Hematopoietic multipotent progenitor cell treated with erythropoietin and hydrocortisone succinate and interleukin-3 and kit ligand, for 4 days (in vitro differentiated cells): Measurements from ENCODE around the gene HS6ST2.

ENCODE experiments used
- DNase-seq: peaks from one replicate; pipeline ENCODE4 v3.0.0-alpha.2; 2015

HS6ST2 gene

DNA sequence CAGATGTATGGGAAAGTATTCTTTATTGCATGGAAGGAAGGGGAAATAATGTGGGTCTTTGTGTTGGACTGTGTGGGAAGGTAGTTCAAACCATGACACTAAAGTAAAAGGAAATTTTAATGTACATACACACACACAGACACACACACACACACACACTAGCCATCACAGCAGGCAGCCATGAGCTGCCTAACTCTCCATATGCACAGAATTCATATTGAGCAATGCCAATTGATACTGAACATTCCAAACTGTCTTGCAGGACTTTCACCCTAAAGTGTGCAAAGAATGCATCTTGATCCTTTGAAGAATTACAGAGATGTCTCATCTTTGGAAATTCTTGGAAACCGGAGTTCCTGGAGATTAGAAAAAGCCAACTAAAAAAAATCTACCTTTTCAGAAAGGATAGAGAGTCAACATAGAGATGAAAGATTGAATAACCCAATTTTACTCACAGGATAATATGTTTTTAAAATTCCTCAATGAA lies 349.0 kb downstream of the HS6ST2 start:
- DNase-seq = no peak

DNA sequence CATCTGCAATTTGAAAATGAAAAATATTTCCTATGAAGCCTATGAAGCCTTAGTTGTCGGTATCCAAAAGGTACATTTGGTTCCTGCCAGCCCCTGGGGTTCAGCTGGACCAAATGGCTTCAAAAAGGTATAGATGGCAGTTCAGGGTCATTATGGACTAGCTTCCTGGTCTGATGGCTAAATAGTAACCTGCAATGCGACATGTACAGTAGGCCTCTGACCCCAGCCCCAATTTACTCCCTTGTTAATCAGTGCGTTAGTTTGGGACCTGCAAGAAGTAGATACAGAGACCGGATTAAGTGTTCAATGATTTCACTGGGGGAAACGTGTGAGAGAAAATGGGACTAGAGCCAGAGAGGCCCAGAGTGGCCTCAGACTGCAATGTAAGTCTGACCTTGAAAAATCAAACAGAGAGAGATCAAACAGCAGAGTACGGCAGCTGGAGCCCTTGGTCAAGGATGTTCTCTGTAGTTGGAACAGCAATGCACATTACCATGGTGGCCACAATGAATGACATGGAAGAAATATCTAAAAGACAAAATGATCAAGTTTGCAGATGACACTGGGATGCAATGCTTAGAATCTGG lies 354.6 kb downstream of the HS6ST2 start:
- DNase-seq = no peak

DNA sequence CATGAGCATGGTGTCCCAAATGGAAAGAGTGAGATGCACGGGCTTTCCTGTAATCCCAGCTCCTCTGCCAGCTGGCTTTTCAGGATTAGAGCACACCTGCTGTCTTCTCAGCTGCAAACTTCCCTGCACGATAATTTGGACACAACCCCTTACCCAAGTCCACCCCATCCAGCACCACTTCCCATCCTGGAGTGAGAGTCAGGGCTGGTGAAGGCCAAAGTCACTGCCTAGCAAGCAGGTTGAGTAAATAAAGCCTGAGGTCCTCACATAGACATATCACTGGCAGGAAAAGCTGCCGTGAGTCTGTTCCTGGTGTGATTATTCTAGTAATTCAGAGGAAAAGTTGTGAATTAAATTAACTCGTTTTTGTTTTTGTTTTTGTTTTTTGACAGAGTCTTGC lies 355.7 kb downstream of the HS6ST2 start:
- no peak for DNase-seq

DNA sequence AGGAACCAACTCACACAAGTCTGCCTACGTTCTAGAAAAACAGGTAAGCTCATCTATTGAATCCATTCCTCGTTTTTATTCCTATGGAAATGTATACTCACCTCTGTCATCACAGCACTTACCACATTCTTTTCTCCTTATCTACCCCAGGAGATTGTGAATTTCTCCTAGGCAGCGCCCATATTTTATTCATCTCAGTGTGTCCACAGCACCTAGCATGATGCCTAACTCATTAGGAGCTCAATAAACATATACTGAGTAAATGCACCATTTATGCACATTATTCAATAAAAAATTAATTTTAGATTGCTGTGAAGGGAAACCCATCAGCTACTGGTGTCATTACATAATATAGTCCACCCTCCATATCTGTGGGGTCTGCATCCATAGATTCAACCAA lies 363.4 kb downstream of the HS6ST2 start:
- DNase-seq = no peak

DNA sequence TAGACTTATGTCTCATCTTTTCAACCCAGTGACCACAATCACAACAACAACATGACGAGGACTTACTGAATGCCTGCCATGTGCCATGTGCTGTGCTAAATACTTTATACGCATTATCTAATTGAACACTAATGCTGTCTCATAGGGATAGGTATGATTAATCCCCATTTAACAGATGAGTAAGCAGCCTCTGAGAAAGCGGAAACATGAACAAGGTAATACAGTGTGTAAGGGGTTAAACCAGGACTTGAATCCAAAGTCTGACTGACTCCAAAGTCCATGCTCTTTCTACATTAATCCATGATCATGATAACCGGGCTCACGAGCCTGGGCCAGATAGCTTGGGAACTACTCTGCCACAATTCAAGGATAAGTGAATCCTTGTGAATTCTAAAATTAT lies 364.3 kb downstream of the HS6ST2 start:
- no peak for DNase-seq

DNA sequence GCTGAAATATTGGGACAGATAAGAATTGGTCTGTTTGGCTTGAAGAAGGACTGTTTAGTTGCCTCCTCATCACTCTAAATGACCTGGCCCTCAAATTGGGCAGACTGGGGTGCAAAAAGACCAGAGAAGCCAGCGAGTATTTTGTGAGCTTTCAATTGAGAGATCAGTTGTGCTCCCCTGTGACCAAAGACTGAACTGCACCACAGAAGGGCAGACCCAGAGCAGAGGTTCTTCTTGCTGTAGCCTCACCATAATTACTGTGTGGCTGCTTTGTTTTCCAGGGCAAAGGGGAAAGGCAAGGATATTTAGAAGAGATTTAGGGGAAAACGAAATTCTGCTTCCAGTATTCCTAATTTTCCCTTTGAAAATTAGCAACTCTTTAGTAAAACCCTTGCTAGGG lies 365.5 kb downstream of the HS6ST2 start:
- peak; percentile 50 for DNase-seq

DNA sequence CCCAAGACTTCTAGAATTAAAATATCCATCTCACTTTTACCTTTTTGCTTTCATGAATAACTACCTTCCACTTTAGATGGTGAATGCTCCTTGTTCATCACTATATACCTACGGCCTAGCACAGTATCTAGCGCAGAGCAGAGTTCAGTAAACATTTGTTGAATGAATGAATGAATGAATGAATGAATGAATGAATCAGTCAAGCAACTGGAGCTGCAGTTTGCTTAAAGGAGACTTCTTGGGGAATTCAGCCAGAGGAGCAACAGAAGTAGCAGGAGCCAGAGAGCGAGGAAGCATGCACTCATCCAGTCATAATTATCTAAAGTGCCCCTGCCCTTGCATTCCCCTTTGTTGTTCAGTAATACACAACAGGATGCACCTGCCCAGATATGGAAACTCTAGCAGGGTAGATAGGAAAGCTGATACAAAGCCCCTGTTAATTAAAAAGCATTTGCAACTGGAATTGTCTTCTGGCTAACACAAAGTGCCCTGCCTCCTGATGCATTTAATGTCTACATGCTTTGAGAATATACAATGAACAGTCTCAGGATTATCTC lies 366.6 kb downstream of the HS6ST2 start:
- DNase-seq = no peak

DNA sequence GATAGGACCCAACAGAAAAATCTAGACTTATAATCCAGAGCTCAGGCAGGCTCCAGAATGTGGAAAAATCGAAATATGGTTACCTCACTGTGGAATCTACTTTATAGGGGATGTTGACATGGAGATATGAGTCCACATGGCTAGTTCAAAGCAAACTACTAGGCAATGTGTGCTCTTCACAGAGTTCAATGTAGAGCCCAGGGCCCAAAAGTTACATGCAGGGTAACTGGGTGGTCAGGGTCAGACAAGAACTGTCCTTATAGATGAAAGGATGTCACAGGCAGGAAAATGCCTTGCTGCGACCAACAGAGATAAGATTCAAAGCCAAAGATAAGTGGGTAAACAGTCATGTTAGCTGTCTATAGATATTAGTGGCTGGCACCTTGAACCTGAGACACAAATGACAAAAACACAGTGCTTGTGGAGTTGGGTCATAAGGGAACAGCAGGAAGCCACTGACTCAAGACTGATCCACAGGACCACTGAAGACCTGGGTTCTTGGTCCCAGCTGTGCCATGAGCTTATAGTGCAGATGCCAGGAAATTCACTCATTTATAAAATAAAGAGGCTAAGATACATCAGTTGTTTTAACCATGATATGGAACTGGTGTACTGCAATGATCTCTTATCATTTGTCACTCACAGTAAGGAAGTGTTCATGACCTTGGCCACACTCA lies 367.9 kb downstream of the HS6ST2 start:
- DNase-seq = no peak

DNA sequence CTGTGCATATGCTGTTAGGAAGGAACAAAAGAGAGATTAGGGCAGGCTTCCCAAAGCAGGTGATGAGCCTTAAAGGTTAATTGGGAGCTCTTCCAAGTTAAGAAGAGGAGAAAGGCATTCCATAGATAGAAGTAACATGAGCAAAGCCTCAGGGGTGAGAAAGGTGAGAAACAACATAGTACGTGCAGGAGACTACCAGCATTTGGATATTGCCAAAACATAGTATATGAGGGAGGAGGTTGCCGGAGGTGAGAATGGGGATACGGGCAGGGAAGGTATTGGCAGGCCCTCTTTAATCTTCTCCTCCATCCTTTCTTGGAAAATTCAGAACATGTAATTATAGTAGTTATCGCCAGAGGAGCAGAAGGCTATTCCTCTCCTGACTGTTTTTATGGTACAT lies 373.5 kb downstream of the HS6ST2 start:
- no peak for DNase-seq

DNA sequence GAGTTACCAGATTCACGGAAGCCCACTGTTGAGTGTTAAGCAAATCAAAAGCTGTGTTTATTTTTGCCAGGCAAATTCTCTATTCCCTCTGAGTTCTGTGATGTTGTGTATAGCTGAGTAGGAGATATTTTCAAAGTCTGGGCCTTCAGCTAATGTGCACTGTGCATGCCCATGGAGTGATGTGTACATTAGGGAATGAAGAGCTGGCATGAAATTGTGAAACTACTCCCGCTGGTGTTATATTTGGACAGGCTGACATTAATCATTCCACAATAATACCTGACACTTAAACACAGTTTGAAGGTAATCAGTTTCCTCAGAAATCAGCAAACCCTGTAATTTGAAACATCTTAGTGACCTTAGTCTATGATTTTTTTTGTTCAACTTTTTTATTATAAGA lies 381.5 kb downstream of the HS6ST2 start:
- no peak for DNase-seq
